ENCODE data around the gene MMP1. TPM values are rescaled to one million over a fixed set of nuclear protein-coding genes. Genes with fewer than 3 reads are reported as not detected.

Gene MMP1
- total and polyA plus RNA-seq, 2 of the 4 experiments (the other 2 are of a cell fraction): 166 to 245 TPM

GRCh38 chr11:102833731-102834130 is 35.8 kb upstream of the MMP1 start:
- dilution Hi-C loops (cut with HindIII; ENCODE audit: low sequenced_read_pairs, unreplicated experiment) (no loop called here), intact Hi-C loops (cut with micrococcal nuclease) (no loop called here), in situ Hi-C loops (cut with MboI; ENCODE audit: low sequenced_read_pairs) (no loop called here)
- H4K8ac ChIP-seq (ENCODE audit: low read depth in 2 of 2, low read length in 2 of 2): no peak overlapping the region
- H2BK120ac ChIP-seq (ENCODE audit: low read depth, low read length): no peak overlapping the region
- no peak overlapping the region for H2BK15ac ChIP-seq (ENCODE audit: low read depth, low read length)
- ATAC-seq (ENCODE audit: low read depth): no peak
- H2AFZ ChIP-seq (replicated peaks; ENCODE audit: low read length, poor library complexity): no peak overlapping the region
- no peaks in the 10 kb centered on the region for H4K20me1 ChIP-seq (ENCODE audit: insufficient read depth, low read length)
- H3K27me3 ChIP-seq (ENCODE audit: control insufficient read depth, insufficient read depth, low read length): no peaks in the 10 kb centered on the region; the same call in 1 of the 2 replicates
- no peak overlapping the region for H3K56ac ChIP-seq (ENCODE audit: extremely low read depth, insufficient read depth, low read length)
- no peak overlapping the region for H4K5ac ChIP-seq (ENCODE audit: low read depth, low read length)
- H2BK5ac ChIP-seq (ENCODE audit: low read depth, low read length, poor library complexity, severe bottlenecking): no peak overlapping the region
- no peak overlapping the region for H3K14ac ChIP-seq (replicated peaks; ENCODE audit: low read depth, low read length)
- H3K4me1 ChIP-seq (ENCODE audit: control insufficient read depth, insufficient read depth, low read length): no peaks in the 10 kb centered on the region; the same call in 1 of the 2 replicates
- no peak overlapping the region for H2AK9ac ChIP-seq (replicated peaks; ENCODE audit: low read depth, low read length, poor library complexity)
- no peaks in the 10 kb centered on the region for H3K36me3 ChIP-seq (ENCODE audit: control insufficient read depth, insufficient read depth, low read length)
- BruUV-seq (replicated peaks): no TSS peak
- peaks cover 2% of the 10 kb centered on the region; the same call in 1 of the 2 replicates for H3K9me1 ChIP-seq (ENCODE audit: insufficient read depth, low read length)
- CTCF ChIA-PET: interaction anchor here (0.6 kb wide), 1 partner anchor 62 kb away, joined by 3 read pairs; no protein-coding TSS in a partner anchor
- TF ChIP-seq MXI1 (IDR thresholded peaks at IDR 0.05; ENCODE audit: borderline replicate concordance, low read depth, low read length): no peak
- TF ChIP-seq FOS (IDR thresholded peaks at IDR 0.05; ENCODE audit: low read depth, low read length): no peak
- no peak for TF ChIP-seq NFE2L2 (IDR thresholded peaks at IDR 0.05; ENCODE audit: low read depth, low read length)
- no peak for TF ChIP-seq SMC3 (IDR thresholded peaks at IDR 0.05; ENCODE audit: low read depth, low read length)
- H3K27ac ChIP-seq (ENCODE audit: insufficient read depth, low read length): no peak overlapping the region
- no peak overlapping the region for H3K18ac ChIP-seq (ENCODE audit: low read depth, low read length)
- H3K79me1 ChIP-seq (ENCODE audit: low read depth in 1 of 2, low read length in 2 of 2): no peaks in the 10 kb centered on the region
- no peak overlapping the region for H2BK20ac ChIP-seq (ENCODE audit: low read depth, low read length)
- H2AK5ac ChIP-seq (ENCODE audit: low read depth, low read length): no peak overlapping the region
- no peak overlapping the region for H4K91ac ChIP-seq (ENCODE audit: insufficient read depth, low read depth, low read length)
- no peaks in the 10 kb centered on the region for H3K9me3 ChIP-seq (ENCODE audit: control insufficient read depth, insufficient read depth, low read length)
- WGBS, 2 experiments (ENCODE audit: extremely low coverage in 2 of 2, insufficient read length in 1 of 2): no CpG with 5 or more reads among the region's 2 CpGs
- POLR2A ChIA-PET (ENCODE audit: unreplicated experiment): no interaction called here
- no peak overlapping the region for H3K4me2 ChIP-seq (ENCODE audit: low read depth, low read length)
- DNase-seq: no peak
- H3K4ac ChIP-seq (ENCODE audit: low read depth, low read length): no peak overlapping the region
- no peak overlapping the region for H3K23ac ChIP-seq (ENCODE audit: low read depth, low read length)
- no peak overlapping the region for H3K9ac ChIP-seq (ENCODE audit: low read depth, low read length)
- no peak overlapping the region for H3K4me3 ChIP-seq (ENCODE audit: insufficient read depth, low read depth, low read length)

Data from IMR-90 (cell line).